GM18526 (cell line): ENCODE data around the gene MED15.

Experiments
- POLR2A ChIP-seq: IDR thresholded peaks from 3 replicates; pipeline ENCODE4 v1.6.1; 2011; ENCODE audit not compliant: insufficient read length; ENCODE audit errors: extremely low read depth

Gene MED15

GRCh38 chr22:20588092-20588842 lies 80.9 kb downstream of the MED15 start:
- no peak for TF ChIP-seq POLR2A

- no peak for TF ChIP-seq POLR2A
These were observed 81.6 kb downstream of the MED15 start for GRCh38 chr22:20588843-20589581.

GRCh38 chr22:20589614-20590476 lies 82.4 kb downstream of the MED15 start:
- TF ChIP-seq POLR2A, result no peak

GRCh38 chr22:20590477-20591294 lies 83.3 kb downstream of the MED15 start:
- TF ChIP-seq POLR2A, result no peak

GRCh38 chr22:20591295-20591645 lies 83.9 kb downstream of the MED15 start:
- no peak for TF ChIP-seq POLR2A

GRCh38 chr22:20591660-20592310 lies 84.4 kb downstream of the MED15 start:
- no peak for TF ChIP-seq POLR2A

- TF ChIP-seq POLR2A, result no peak
These were observed 88.1 kb downstream of the MED15 start for GRCh38 chr22:20595461-20595860.

GRCh38 chr22:20599117-20599516 lies 91.7 kb downstream of the MED15 start:
- TF ChIP-seq POLR2A, result no peak

- no peak for TF ChIP-seq POLR2A
These were observed 92.8 kb downstream of the MED15 start for GRCh38 chr22:20600137-20600673.

- TF ChIP-seq POLR2A, result no peak
These were observed 93.9 kb downstream of the MED15 start for GRCh38 chr22:20601308-20601707.

GRCh38 chr22:20602609-20603164 lies 95.3 kb downstream of the MED15 start:
- no peak for TF ChIP-seq POLR2A

GRCh38 chr22:20604092-20604747 lies 96.8 kb downstream of the MED15 start:
- TF ChIP-seq POLR2A, result no peak

- no peak for TF ChIP-seq POLR2A
These were observed 97.4 kb downstream of the MED15 start for GRCh38 chr22:20604776-20605221.
